Measurements from ENCODE around the gene WDTC1. TPM values are rescaled to one million over a fixed set of nuclear protein-coding genes. Genes with fewer than 3 reads are reported as not detected.

WDTC1 gene
- total and polyA plus RNA-seq, 2 of the 13 experiments (the other 11 are each of a cell fraction or from before 2014, with no cell fraction given): 5.5 TPM

DNA sequence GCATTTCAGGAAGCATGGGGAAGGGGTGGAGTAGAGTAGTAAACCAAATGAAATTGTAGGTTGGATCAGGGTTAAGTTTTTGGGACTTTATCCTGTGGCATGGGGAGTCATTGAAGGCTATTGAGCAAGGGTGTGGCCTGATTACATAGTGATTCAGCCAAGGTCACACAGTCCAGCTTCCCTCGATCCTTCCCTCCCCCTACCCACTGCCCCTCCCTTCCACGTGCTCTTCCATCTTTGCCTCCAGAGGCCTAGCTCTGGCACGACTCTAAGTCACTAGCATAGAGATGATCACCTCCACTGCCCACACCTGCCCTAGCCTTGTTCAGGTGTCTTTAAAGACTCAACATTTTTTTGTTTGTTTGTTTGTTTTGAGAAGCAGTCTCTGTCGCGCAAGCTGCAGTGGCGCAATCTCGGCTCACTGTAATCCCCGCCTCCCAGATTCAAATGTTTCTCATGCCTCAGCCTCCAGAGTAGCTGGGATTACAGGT lies 42.3 kb upstream of the WDTC1 start (continued):
- TF ChIP-seq RAD21 (CRISPR knock-in tag; IDR thresholded peaks at IDR 0.05): no peak
- TF ChIP-seq, protein P1, sequence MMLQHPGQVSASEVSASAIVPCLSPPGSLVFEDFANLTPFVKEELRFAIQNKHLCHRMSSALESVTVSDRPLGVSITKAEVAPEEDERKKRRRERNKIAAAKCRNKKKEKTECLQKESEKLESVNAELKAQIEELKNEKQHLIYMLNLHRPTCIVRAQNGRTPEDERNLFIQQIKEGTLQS (CRISPR knock-in tag; IDR thresholded peaks at IDR 0.05): no peak
- TF ChIP-seq MED13 (CRISPR knock-in tag; IDR thresholded peaks at IDR 0.05): no peak
- peak; percentile 63 for TF ChIP-seq LCORL (IDR thresholded peaks at IDR 0.05)
- TF ChIP-seq LCORL (CRISPR knock-in tag; IDR thresholded peaks at IDR 0.05): peak; percentile 82
- TF ChIP-seq, protein P2, sequence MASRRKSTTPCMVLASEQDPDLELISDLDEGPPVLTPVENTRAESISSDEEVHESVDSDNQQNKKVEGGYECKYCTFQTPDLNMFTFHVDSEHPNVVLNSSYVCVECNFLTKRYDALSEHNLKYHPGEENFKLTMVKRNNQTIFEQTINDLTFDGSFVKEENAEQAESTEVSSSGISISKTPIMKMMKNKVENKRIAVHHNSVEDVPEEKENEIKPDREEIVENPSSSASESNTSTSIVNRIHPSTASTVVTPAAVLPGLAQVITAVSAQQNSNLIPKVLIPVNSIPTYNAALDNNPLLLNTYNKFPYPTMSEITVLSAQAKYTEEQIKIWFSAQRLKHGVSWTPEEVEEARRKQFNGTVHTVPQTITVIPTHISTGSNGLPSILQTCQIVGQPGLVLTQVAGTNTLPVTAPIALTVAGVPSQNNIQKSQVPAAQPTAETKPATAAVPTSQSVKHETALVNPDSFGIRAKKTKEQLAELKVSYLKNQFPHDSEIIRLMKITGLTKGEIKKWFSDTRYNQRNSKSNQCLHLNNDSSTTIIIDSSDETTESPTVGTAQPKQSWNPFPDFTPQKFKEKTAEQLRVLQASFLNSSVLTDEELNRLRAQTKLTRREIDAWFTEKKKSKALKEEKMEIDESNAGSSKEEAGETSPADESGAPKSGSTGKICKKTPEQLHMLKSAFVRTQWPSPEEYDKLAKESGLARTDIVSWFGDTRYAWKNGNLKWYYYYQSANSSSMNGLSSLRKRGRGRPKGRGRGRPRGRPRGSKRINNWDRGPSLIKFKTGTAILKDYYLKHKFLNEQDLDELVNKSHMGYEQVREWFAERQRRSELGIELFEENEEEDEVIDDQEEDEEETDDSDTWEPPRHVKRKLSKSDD (CRISPR knock-in tag; IDR thresholded peaks at IDR 0.05; ENCODE audit: low read depth): no peak
- TF ChIP-seq ZBTB7A (CRISPR knock-in tag; IDR thresholded peaks at IDR 0.05): no peak
- TF ChIP-seq, protein P3, sequence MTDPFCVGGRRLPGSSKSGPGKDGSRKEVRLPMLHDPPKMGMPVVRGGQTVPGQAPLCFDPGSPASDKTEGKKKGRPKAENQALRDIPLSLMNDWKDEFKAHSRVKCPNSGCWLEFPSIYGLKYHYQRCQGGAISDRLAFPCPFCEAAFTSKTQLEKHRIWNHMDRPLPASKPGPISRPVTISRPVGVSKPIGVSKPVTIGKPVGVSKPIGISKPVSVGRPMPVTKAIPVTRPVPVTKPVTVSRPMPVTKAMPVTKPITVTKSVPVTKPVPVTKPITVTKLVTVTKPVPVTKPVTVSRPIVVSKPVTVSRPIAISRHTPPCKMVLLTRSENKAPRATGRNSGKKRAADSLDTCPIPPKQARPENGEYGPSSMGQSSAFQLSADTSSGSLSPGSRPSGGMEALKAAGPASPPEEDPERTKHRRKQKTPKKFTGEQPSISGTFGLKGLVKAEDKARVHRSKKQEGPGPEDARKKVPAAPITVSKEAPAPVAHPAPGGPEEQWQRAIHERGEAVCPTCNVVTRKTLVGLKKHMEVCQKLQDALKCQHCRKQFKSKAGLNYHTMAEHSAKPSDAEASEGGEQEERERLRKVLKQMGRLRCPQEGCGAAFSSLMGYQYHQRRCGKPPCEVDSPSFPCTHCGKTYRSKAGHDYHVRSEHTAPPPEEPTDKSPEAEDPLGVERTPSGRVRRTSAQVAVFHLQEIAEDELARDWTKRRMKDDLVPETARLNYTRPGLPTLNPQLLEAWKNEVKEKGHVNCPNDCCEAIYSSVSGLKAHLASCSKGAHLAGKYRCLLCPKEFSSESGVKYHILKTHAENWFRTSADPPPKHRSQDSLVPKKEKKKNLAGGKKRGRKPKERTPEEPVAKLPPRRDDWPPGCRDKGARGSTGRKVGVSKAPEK (CRISPR knock-in tag; IDR thresholded peaks at IDR 0.05; ENCODE audit: borderline replicate concordance): no peak
- no peak for TF ChIP-seq NFE2L1 (CRISPR knock-in tag; IDR thresholded peaks at IDR 0.05; ENCODE audit: borderline replicate concordance)
- TF ChIP-seq, protein P4, sequence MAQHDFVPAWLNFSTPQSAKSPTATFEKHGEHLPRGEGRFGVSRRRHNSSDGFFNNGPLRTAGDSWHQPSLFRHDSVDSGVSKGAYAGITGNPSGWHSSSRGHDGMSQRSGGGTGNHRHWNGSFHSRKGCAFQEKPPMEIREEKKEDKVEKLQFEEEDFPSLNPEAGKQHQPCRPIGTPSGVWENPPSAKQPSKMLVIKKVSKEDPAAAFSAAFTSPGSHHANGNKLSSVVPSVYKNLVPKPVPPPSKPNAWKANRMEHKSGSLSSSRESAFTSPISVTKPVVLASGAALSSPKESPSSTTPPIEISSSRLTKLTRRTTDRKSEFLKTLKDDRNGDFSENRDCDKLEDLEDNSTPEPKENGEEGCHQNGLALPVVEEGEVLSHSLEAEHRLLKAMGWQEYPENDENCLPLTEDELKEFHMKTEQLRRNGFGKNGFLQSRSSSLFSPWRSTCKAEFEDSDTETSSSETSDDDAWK (CRISPR knock-in tag; IDR thresholded peaks at IDR 0.05): no peak
- TF ChIP-seq ZNF263 (CRISPR knock-in tag; IDR thresholded peaks at IDR 0.05): 0 out of 2 replicates have a peak, but pooled peaks have one; percentile 15
- TF ChIP-seq, protein P5, sequence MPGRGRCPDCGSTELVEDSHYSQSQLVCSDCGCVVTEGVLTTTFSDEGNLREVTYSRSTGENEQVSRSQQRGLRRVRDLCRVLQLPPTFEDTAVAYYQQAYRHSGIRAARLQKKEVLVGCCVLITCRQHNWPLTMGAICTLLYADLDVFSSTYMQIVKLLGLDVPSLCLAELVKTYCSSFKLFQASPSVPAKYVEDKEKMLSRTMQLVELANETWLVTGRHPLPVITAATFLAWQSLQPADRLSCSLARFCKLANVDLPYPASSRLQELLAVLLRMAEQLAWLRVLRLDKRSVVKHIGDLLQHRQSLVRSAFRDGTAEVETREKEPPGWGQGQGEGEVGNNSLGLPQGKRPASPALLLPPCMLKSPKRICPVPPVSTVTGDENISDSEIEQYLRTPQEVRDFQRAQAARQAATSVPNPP (CRISPR knock-in tag; IDR thresholded peaks at IDR 0.05): no peak
- 0 out of 2 replicates have a peak, but pooled peaks have one; percentile 39 for TF ChIP-seq ARNTL (CRISPR knock-in tag; IDR thresholded peaks at IDR 0.05)
- TF ChIP-seq, protein P6, sequence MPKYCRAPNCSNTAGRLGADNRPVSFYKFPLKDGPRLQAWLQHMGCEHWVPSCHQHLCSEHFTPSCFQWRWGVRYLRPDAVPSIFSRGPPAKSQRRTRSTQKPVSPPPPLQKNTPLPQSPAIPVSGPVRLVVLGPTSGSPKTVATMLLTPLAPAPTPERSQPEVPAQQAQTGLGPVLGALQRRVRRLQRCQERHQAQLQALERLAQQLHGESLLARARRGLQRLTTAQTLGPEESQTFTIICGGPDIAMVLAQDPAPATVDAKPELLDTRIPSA (CRISPR knock-in tag; IDR thresholded peaks at IDR 0.05; ENCODE audit: borderline replicate concordance): no peak
- peak; percentile 42 for TF ChIP-seq TEAD3 (CRISPR knock-in tag; optimal IDR thresholded peaks at IDR 0.05; ENCODE audit: borderline replicate concordance)
- no peak for TF ChIP-seq TEAD2 (CRISPR knock-in tag; IDR thresholded peaks at IDR 0.05)
- TF ChIP-seq, protein P7, sequence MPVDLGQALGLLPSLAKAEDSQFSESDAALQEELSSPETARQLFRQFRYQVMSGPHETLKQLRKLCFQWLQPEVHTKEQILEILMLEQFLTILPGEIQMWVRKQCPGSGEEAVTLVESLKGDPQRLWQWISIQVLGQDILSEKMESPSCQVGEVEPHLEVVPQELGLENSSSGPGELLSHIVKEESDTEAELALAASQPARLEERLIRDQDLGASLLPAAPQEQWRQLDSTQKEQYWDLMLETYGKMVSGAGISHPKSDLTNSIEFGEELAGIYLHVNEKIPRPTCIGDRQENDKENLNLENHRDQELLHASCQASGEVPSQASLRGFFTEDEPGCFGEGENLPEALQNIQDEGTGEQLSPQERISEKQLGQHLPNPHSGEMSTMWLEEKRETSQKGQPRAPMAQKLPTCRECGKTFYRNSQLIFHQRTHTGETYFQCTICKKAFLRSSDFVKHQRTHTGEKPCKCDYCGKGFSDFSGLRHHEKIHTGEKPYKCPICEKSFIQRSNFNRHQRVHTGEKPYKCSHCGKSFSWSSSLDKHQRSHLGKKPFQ (CRISPR knock-in tag; IDR thresholded peaks at IDR 0.05; ENCODE audit: insufficient replicate concordance): no peak
- TF ChIP-seq FOXM1 (CRISPR knock-in tag; IDR thresholded peaks at IDR 0.05): no peak
- TF ChIP-seq KDM5B (CRISPR knock-in tag; IDR thresholded peaks at IDR 0.05; ENCODE audit: borderline replicate concordance): no peak; the same call in 1 of the 2 replicates
